GM19463 (cell line): ENCODE data around the gene PRR5.

Source experiments
- ATAC-seq: cut with Tn5 transposase; IDR thresholded peaks from one replicate; pipeline ENCODE4 v1.9.1; 2021; ENCODE audit warnings: mild to moderate bottlenecking, moderate library complexity; ENCODE audit not compliant: unreplicated experiment

The PRR5 gene

GRCh38 chr22:44782363-44782963, 80.5 kb downstream of the PRR5 start:
- ATAC-seq = no peak

DNA sequence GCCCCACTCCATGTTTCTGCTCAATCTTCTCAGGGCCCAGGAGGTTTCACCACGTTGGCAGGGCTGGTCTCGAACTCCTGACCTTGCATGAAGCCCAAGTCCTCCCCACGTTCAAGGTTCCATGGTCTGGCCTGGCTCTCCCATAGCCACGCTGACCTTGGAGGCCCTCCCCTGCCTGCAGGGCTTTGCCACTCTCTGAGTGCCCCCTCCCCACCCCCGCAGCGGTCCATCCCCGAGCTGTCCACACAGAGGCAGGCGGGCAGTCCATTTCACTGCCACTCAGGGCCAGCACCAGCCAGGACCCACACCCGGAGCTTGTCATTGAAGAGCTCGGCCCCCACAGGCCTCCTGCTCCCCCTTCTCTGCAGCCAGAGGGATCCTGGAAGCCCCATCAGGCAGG, 81.1 kb downstream of the PRR5 start:
- ATAC-seq = no peak

DNA sequence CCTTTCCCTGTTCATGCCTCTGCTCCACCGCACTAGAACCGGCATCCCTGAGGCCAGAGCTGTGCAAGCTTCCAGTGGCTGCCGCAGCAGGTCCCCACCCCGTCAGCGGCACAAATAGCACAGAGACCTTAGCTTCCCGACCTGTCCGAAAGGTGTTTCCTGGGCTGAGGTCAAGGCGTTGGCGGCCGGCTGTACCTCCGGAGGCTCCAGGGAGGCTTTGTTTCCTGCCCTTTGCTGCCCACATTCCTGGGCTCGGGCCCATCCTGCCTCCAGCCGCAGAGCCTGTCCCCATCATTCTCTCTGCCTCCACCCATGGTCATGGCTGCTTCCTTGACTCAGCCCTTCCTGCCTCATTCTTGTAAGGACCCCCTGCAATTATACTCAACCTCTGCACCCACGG, 81.6 kb downstream of the PRR5 start:
- no peak for ATAC-seq

DNA sequence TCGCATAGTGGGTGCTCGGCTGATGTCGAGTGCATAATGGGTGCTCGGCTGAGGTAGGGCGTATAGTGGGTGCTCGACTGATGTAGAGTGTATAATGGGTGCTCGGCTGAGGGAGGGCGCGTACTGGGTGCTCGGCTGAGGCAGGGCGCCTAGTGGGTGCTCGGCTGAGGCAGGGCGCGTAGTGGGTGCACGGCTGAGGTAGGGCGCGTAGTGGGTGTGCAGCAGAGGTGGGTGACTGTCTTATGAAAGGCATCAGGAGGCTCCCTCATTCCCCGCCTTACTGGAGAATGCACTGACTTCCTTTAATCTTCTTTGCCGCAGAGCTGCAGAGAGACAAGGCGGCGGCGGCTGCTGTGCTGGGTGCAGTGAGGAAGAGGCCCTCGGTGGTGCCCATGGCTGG, 84.1 kb downstream of the PRR5 start:
- no peak for ATAC-seq

DNA sequence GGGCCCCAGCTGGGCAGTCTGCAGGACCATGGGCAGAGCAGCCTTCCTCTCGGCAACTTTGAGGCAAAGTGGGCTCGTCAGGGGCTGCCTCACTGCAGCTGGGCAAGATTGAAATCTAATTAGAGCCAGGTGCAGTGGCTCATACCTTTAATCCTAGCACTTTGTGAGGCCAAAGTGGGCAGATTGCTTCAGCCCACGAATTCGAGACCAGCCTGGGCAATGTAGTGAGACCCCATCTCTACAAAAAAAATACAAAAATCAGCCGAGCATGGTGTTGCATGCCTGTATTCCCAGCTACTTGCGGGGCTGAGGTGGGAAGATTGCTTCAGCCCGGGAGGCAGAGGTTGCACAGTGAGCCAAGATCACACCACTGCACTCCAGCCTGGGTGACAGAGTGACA, 84.6 kb downstream of the PRR5 start:
- ATAC-seq = no peak
